ENCODE results near the gene ZC3H15.

Gene ZC3H15

DNA sequence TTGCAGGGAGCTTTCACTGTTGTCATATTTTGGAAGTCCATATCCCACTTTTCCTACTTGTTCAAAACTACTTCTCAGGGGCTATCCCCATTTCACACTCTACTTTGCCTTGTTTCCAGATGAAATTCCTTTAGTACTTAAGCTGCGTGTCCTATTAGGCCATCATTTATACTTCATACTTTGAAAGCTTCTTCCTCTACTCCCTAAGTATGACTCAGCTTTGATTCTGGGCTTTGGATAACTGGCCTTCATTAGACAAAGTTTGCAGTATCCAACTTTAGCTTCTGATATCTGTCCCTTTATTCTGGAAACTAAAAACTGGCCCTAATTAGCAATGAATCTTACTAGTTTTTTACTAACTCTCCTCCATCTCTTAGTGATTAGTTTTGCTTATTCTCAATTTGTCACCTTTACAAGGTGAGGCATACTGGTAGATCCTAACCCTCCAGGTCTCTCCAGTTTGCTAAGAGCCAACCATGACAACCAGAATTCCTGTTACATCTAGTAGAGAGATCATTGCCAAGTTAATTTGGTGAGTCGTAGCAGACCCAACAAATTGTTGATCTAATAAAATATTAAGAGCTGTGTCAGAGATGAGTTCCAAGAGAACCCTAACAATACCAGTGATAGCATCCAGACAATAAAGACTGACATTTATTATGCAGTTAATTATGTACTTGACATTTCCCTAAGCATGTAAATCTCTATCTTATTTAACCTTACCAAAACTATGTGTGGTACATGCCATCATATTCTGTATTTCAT, 72.6 kb downstream of the ZC3H15 start:
- TF ChIP-seq, protein P1, sequence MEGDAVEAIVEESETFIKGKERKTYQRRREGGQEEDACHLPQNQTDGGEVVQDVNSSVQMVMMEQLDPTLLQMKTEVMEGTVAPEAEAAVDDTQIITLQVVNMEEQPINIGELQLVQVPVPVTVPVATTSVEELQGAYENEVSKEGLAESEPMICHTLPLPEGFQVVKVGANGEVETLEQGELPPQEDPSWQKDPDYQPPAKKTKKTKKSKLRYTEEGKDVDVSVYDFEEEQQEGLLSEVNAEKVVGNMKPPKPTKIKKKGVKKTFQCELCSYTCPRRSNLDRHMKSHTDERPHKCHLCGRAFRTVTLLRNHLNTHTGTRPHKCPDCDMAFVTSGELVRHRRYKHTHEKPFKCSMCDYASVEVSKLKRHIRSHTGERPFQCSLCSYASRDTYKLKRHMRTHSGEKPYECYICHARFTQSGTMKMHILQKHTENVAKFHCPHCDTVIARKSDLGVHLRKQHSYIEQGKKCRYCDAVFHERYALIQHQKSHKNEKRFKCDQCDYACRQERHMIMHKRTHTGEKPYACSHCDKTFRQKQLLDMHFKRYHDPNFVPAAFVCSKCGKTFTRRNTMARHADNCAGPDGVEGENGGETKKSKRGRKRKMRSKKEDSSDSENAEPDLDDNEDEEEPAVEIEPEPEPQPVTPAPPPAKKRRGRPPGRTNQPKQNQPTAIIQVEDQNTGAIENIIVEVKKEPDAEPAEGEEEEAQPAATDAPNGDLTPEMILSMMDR (IDR thresholded peaks at IDR 0.05; ENCODE audit: low read depth, low read length) = no peak
- H3K4me3 ChIP-seq (ENCODE audit: low read depth, low read length) = no peak overlapping the region
